Stimulated activated CD8-positive, alpha-beta memory T cell treated with anti-CD3 and anti-CD28 coated beads, Interleukin-12 subunit alpha, Interleukin-12 subunit beta, amount 100 ng/mL, for 1 hour (primary cell): ENCODE data around the gene CNIH1.
"Not testable (repeated sequence)": the region's sequence is repeated elsewhere in the genome, so short reads cannot be mapped to it uniquely, and the experiment has no call there.

ENCODE experiments used
- DNase-seq: peaks from one replicate; pipeline ENCODE4 v3.0.0-alpha.2; 2020; ENCODE audit warnings: low read depth

The CNIH1 gene

DNA sequence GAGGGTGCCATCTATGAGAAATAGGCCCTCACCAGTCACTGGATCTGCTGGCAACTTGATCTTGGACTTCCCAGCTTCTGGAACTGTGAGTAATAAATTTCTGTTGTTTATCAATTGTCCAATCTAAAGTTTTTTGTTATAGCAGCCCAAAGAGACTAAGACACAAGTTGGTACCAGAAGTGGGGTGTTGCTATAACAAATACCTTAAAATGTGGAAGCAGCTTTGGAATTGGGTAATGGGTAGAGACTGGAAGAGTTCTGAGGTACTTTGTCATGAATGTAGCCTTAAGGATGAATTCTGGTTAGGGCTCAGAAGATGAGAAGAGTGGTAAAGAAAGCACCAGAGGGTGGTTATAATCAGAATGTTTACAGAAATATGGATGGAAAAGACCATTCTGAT lies 26.1 kb upstream of the CNIH1 start:
- no peak for DNase-seq

DNA sequence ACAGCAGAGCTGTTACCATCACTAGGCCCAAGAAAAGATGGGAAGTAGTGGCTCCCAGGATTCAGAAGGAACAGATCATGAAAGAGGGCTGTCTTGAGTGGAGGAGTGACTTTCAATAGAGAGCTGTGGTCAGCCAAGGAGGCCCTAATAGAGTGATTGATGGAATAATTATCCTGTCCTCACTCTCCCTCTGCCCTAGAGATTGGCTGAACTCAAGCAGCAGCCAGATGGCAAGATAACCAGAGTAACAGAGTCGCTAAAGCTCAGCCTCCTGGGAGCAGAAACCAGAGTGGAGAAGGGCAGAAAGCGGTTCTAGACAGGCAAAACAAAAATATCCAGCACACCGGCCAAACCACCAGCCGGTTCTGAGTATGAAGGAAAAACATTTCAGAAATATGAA lies 24.5 kb upstream of the CNIH1 start:
- no peak for DNase-seq

DNA sequence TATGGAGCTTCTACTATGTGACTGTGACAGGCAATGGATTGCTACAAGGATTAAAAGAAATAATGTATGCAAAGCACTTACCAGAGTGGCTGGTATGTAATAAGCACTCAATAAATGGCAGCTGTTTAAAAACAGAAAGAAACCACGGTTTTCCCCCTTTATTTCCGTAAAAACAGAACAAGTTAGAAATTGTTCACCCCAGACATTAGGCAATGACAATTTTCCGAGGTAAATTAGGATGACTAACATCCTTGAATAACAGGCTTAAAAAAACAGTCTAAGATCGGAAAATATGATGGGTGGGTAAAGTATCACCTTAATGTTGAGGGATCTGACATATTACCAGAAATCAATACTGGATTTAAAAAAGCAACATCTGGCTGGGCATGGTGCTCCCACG lies 20.9 kb upstream of the CNIH1 start:
- no peak for DNase-seq

DNA sequence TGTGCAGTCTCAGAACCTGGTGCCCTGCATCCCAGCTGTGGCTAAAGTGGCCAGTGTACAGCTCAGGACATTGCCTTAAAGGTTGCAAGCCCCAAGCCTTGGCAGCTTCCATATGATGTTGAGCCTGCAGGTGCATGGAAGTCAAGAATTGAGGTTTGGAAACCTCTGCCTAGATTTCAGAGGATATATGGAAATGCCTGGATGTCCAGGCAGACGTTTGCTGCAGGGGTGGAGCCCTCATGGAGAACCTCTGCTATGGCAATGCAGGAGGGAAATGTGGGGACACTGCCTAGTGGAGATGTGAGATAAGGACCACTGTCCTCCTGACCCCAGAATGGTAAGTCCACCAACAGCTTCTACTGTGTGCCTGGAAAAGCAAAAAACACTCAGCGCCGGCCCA lies 17.9 kb upstream of the CNIH1 start:
- no peak for DNase-seq

DNA sequence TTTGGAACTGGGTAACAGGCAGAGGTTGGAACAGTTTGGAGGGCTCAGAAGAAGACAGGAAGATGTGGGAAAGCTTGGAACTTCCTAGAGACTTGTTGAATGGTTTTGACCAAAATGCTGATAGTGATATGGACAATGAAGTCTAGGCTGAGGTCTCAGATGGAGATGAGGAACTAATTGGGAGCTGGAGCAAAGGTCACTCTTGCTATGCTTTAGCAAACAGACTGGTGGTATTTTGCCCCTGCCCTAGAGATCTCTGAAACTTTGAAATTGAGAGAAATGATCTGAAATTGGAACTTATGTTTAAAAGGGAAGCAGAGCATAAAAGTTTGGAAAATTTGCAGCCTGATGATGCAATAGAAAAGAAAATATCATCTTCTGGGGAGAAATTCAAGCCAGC lies 17.4 kb upstream of the CNIH1 start:
- DNase-seq, result not testable (repeated sequence)

DNA sequence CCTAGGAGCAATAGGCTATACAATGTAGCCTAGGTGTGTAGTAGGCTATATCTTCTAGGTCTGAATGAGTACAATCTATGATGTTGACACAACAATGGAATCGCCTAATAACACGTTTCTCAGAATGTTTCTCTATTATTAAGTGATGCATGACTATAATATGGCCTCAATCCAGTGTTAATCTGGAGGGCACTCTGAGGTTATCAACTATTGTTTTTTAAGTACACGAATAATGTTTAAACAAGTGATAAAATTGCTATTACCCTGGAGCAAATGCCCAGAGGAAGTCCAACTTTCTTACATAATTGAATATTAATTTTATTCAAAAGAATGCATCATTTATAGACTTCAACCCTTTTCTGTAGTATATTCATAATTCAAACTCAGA lies 16.4 kb upstream of the CNIH1 start:
- no peak for DNase-seq

DNA sequence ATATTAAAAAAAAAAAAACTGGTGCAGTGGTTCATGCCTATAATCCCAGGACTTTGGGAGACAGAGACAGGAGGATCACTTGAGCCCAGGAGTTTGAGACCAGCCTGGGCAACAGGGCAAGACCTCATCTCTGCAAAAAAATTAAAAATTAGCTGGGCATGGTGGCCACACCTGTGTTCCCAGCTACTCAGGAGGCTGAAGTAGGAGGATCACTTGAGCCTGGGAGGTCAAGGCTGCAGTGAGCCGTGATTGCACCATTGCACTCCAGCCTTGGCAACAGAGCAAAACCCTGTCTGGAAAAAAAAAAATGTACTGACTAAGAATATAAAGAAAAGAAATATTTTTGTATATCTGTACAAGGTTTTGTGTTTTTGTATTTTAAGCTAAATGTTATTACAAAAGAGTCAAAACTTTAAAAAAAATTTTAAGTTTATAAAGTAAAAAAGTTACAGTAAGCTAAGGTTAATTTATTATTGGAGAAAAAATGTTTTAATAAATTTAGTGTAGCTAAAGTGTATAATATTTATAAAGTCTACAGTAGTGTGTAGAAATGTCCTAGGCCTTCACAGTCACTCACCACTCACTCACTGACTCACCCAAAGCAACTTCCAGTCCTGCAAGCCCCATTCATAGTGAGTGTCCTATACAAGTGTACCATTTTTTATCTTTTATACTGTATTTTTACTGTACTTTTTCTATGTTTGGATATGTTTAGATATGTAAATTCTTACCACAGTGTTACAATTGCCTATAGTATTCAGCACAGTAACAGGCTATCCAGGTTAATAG lies 15.8 kb upstream of the CNIH1 start:
- not testable (repeated sequence) for DNase-seq

DNA sequence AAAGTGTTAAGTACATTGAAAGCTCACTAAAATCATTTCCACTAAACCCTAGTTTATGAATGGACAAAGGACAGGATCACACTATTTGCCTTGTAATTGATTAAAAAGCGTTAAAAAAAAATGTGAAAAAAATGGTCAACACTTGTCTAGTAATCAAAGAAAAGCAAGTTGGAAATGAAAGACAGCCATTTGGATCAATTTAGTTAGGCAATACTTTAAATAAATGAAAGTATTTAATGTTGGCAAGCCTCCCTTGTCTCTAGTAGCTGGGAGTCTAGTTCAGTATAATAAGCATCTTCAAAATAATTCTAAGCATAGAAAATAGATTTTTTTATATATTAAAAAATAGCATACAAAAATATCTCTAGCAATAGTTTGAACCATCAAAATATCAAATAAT lies 14.2 kb upstream of the CNIH1 start:
- DNase-seq, result no peak

DNA sequence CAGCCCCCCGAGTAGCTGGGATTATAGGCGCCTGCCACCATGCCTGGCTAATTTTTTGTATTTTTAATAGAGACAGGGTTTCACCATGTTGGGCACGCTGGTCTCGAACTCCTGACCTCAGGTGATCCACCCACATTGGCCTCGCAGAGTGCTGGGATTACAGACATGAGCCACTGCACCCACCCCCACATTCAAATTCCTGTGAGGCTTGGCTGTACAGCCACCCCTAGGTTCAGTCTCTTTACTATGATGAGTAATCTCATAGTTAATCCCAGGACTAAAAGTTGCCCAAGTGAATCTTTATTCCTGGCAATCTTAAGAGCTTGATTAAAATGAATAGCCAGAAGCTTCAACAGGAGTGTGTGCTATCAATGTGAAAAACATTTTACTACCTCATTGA lies 12.8 kb upstream of the CNIH1 start:
- not testable (repeated sequence) for DNase-seq

DNA sequence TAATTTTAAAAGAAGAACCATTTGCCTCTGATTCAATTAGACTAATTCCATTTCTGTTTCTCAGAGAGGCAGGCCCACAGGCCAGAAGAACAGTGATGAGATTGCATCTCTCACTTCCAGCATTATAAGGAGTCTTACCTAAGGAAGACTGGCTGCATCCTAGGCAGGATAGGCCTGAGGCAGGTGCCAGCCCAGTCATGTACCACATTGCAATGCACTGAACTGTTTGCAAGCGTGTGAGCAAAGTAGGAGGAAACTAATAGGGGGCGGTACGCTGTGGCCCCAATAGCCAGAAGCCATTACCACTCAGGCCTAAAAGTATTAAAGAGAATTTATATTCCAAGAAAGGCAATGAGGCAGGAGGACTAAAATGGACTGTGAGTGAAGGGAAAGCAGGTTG lies 12.1 kb upstream of the CNIH1 start:
- no peak for DNase-seq

DNA sequence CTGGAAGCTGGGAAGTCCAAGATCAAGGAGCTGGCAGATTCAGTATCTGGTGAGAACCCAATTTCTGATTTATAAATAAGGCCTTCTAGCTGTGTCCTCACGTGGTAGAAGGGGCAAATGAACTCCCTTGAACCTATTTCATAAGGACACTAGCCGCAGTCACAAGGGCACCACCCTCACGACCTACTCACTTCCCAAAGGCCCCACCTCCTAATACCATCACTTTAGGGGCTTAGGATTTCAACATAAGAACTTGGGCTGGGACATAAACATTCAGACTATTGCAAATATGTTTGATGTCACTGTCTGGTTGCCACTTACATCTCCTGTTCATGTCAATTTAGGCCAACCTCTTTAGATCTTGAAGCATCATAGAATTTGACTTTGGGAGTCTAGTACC lies 10.8 kb upstream of the CNIH1 start:
- no peak for DNase-seq

DNA sequence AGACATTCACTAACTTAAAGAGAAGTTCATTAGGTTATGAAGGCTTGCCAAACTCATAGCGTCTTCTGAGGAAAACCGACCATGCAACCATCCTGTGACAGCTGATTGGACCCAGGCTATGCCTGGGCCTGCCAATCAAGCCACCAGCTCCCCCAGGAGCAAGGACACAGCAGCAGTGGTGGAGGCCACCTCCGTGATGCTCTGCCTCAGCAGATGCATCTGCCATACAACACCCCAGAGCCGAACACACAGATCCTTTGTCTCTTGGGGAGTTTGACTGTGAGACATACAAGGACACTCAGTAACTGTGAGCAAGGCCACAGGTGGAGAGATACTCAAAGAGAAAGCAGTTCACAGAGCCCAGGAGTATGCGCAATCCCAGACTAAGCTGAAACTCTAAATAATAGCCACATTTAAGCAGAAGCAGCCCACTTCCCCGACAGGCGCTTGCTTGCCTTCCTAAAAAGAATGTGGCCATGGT lies 10.0 kb upstream of the CNIH1 start:
- DNase-seq, result no peak

DNA sequence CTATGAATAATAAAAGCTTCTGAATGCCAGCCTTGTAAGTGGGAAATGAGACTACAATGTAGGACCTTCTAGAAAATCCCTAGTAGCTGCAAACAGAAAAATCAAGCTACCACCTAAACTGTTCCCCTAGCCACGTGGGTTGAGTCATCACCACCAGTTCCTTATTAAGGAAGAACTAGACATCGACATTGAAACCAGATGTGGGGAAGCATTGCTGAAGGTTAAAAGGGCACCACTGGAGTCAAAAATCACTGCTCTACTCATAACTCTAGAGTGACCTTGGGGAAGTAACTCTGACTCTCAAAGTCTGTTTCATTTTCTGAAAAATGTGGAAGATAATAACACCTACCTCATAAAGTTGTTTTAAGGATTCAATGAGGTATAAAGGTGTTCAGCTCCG lies 9.4 kb upstream of the CNIH1 start:
- DNase-seq, result no peak

DNA sequence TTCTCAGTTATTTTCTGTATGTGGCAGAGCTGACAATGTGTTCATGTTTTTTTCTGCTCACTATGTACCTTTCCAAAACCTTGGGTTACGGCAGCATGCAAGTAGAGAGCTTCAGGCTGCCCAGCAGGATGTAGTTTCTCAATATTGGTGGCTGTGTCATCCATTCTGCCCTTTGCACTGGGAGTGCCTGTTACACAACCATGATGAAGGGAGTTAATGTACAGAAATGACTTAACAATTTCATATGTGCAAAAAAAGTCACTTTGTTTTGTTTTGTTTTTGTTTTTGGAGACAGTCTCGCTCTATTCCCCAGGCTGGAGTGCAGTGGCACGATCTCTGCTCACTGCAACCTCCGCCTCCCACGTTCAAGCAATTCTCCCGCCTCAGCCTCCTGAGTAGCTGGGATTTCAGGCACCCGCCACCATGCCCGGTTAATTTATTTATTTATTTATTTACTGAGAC lies 6.1 kb upstream of the CNIH1 start:
- no peak for DNase-seq

DNA sequence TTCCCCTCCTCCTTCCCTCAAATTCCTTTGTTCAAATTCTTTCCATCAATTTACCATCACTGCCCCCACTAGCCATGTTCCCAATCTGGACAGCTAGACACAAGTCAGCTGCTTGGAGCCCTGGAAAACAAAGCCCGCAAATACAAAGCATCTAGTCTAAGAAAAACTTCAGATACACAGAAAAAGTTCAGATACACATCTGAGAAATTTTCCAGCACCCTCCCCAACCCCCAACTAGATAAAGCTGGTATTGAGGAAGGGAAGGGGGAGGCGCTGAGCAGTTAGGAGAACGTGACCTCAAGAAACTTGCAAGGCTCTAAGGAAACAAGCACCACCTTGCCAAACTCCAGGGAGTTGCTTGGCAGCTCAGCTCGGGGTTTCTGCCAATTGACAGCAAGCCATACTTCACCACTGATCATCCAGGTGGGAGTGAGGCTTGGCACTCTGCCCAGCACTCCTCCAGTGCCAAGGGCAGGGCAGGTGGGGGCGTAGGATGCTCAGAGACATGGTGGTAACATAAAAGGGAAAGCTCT lies 5.1 kb upstream of the CNIH1 start:
- DNase-seq, result no peak

DNA sequence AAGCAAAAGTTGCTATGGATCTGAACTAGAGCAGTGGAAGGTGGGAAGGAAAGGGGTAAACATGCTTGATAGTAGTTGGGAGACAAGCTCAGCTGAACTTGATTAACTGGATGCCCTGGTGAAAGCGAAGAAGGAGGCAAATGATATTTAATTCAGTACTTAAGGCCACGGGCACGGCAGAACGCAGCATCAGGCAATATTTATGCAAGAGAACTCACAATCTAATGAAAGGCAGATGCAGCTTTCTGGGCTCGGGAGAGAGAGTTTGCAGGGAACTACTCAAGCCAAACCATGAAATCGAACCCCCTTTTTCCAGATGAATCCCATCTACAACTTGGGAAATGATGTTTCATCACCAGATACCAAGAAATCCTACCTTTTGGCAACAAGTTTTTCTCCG lies 3.5 kb upstream of the CNIH1 start:
- DNase-seq, result no peak

DNA sequence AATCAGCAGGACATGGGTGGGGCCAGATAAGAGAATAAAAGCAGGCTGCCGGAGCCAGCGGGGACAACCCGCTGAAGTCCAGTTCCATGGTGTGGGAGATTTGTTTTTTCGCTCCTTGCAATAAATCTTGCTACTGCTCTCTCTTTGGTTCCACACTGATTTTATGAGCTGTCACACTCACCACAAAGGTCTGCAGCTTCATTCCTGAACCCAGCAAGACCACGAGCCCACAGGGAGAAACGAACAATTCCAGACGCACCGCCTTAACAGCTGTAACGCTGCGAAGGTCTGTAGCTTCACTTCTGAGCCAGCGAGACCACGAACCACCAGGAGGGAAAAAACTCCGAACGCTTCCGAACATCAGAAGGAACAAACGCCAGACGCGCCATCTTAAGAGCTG lies 2.8 kb upstream of the CNIH1 start:
- no peak for DNase-seq

DNA sequence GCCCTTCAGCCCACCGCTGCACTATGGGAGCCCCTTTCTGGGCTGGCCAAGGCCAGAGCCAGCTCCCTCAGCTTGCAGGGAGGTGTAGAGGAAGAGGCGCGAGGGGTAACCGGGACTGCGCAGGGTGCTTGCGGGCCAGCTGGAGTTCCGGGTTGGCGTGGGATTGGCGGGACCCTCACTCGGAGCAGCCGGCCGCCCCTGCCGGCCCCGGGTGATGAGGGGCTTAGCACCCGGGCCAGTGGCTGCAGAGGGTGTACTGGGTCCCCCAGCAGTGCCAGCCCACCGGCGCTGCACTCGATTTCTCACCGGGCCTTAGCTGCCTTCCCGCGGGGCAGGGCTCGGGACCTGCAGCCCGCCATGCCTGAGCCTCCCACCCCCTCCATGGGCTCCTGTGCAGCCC lies 1.8 kb upstream of the CNIH1 start:
- not testable (repeated sequence) for DNase-seq

DNA sequence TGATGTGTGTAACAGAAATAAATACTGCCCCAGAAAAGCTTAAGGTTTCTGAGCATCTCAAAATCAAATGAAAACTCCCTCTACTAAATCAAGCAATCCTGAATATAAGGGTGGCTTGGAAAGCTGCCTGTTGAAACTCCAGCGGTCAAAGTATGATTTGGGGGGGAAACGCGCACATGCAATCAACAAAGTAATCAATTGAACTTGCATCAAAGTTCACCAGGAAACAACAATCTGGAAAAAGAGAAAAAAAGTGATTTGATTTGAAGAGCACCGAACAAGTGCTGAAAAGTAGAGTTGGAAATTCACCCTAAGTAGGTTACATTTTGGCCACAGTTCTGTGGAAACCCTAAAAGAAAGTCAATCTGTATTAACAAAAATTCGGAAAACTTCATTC lies 700 bp downstream of the CNIH1 start:
- DNase-seq, result no peak

DNA sequence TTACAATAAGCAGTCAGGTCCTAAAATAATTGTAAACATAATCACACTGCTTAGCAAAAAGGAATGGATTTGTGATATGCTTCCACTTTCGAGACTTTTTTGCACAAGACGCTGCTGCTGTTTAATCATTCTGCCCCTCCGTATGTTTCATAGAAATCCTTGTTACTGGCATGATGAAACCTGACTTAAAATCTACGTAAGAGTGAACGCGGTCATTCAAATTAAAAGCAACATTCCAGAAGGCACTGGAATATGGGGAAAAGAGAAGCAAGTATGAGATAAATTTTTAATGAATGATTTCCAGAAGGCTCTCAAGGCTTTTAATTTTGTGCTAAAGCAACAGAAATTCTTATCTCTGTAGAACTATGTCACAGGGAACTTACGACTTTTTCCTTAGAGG lies 1.1 kb downstream of the CNIH1 start:
- no peak for DNase-seq

DNA sequence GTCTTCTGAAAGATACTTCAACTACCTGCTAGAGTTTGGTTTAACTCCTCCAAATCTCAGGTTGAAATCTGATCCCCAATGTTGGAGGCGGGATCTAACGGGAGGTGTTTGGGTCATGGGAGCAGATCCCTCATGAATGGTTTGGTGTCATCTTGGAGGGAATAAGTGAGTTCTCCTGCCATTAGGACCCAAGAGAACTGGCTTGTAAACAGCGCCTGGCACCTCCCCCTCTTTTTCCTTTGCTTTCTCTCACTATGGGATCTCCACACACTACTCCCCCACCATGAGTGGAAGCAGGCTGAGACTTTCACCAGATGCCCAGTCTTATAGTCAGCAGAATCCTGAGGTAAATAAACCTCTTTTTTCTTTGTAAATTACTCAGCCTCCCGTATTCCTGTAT lies 2.5 kb downstream of the CNIH1 start:
- no peak for DNase-seq

DNA sequence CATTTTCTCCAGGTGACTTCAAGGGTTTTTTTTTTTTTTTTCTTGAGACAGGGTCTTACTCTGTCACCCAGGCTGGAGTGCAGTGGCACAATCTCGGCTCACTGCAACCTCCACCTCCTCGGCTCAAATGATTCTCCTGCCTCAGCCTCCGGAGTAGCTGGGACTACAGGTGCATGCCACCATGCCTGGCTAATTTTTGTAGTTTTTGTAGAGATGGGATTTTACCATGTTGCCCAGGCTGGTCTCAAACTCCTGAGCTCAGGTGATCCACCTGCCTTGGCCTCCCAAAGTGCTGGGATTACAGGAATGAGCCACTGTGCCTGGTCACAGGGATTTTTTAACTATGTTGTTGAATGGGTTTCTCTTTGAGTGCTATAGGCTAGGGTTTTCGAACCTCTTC lies 3.2 kb downstream of the CNIH1 start:
- DNase-seq, result not testable (repeated sequence)

DNA sequence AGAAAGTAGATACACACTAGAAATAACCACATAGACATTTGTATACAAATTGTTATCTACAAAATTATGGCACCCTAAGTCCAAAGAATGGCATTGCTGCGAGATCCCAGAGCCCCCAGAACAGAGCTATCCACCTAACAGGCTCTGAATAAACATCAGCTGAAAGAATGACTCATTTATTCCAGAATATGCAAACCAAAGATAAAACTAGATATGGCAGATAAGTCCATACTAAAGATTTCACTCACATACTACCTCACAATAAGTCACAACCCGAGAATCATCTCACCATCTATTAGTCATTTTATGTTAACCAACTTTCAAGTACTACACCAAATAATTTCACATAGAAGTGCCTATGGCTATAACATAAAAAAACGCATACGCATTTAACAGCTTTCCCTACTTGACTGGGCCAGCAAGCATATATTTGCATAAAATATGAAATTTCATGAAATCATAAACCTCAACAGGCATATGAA lies 5.6 kb downstream of the CNIH1 start:
- no peak for DNase-seq

DNA sequence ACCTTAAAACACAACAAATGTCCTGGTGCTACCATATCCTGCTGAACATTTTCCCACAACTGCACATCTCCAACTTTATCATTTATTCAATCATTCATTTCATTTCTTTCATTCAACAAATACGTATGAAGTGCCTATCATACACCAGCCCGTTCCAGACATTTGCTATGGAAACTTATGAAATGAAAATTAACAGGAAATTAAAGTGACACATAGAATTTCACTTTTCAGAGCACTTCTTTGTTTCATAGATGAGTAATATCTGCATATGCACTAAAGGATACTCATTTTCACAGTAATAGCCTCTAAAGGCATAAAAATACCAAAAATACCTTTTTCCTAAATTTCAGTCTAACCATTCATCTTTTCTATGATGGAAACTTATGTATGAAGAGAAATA lies 12.6 kb downstream of the CNIH1 start:
- DNase-seq, result no peak
